HG03432 (cell line): ENCODE results near the gene CDS1.
A peak's percentile ranks its signal among the peaks of the same experiment; 100 is the strongest.
"Not testable (repeated sequence)": the region's sequence is repeated elsewhere in the genome, so short reads cannot be mapped to it uniquely, and the experiment has no call there.

Experiments
- ATAC-seq: cut with Tn5 transposase; IDR thresholded peaks from one replicate; pipeline ENCODE4 v1.9.1; 2021; ENCODE audit warnings: mild to moderate bottlenecking, moderate library complexity; ENCODE audit not compliant: unreplicated experiment

Gene CDS1

DNA sequence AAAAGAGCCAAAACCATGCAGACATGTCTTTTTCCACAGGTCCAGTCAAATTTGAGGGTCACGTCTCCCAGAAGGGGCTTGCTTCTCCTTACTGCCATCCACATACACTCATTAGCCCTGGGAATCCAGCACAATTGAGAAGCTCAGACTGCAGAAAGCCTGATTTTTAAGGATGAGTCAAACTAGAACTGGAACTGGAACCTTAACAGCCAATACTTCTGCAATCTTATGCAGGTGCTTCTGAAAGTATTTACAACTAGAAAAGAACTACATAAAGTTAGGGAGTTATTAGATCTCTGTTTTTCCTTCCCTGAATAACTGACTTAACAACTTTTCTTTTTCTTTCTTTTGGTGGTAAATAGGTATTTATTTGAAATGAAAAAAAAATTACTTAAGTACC is 86.3 kb downstream of the CDS1 start:
- no peak for ATAC-seq

DNA sequence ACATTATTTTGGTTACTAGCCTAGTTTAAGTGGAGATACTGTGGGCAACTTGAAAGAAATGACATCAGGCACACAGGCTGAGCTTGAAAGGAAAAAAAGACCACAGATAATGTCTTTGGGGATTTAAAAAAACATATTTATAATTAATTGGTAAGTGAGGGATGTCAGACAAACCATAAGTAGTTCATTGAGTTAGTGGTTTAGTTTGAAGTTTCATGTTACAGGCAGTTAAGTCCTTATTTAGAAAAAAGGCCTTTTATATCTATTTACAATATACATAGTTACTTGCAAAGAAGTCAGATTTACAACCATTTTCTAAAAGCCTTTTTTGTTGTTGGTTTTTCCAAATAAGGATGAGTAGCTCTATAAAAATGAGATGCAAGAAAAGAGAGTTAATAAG is 89.2 kb downstream of the CDS1 start:
- ATAC-seq, result no peak

DNA sequence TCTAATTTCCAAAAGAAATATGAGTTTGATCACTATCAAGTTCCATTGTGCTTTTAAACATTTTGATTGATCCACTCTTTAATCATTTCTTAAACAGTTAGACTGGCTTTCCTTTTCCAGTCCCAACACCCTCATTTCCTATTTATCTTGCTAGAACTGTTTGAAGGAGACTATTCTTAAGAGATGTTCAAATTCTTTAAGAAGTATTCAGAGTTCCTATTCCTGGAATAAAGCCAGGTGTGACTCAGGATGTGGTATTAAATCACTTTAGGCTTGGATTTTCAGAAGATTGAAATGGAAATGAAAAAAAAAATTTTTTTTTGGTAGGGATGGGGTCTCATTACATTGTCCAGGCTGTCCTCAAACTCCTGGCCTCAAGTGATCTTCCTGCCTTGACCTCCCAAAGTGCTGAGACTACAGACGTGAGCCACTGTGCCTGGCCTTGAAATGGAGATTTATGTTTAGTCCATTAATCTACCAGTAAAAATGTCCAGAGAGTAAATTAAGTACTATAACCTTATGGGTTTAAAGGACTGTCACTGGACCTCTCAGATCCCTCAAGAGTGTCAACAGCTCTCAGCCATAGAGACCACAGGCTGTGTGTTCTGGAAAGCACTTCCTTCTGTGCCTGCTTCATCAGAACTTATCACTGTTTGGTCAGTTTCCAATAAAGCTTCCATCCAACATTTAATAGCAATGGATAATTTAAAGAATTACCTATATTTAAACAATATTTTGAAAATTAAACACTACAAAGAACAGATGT is 90.7 kb downstream of the CDS1 start:
- ATAC-seq, result no peak

DNA sequence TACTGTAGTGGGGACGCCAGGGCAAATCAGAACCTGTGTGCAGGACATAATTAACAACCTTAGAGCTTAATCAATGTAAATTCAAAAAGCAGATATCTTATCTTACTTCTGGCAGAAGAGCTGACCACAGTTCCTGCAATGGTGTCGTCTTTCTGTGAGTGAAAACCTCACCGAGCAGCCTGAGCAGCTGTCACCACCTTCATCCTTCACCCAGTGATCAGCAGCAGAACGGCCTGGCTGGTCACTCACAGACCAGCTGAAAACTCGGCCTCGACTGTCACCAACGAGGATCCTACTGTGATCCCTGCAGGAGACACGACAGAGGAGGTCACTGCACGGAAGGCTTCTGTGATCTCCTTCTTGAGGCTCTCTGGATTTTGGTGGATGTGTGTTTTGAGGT is 94.2 kb downstream of the CDS1 start:
- ATAC-seq, result no peak

DNA sequence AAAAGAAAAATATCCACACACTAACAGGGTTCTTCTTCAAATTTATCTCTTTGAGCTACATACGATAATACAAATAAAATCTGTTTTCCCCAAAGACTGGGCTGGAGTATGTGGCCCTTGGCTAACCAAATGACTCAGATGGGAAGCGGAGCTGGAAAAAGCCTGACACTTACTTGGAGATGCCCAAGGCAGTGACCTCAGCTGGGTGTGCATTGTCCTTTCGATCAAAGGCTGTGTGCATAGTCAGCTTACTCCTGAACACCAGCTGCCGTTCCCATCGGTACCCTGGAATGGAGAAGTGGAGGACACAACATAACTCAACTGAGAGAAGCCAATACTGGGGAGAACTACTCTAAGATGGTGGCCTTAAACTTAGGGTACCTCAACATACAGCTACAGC is 95.1 kb downstream of the CDS1 start:
- ATAC-seq, result no peak

DNA sequence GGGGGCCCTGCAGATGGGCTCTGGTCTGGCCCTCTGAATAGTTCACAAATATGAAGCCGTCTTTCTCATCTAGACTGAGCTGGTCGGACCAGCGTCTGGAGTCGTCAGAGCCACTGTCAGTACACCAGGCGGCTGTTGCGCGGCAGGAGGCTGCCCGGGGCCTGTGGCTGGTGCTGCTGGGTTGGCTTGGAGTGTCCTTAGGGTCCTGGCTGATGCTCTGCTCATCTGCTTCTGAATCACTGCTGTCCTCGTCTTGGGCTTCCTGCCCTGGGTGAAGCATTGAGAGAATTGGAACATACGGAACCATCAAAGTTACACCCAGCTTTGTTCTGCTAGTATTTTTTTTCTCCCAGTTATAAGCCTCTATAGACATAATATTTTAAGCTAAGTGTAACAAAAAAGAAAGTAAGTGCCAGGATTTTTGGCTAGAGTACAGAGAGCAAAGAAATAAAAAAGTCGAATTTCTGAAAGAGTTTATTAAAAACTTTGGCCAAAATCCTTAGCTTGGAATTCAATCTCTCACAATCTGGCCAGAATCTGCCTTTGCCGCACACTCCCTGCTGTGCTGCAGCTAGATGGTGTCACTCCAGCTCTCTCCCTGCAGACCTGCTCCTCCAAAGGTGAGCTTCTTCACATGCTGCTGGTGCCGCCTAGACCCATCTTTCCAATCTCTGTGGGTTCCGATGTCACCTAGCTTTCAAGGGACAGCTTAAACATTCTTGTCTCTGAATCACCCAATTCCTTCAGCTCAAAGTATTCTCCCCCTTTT is 96.2 kb downstream of the CDS1 start:
- ATAC-seq, result no peak

DNA sequence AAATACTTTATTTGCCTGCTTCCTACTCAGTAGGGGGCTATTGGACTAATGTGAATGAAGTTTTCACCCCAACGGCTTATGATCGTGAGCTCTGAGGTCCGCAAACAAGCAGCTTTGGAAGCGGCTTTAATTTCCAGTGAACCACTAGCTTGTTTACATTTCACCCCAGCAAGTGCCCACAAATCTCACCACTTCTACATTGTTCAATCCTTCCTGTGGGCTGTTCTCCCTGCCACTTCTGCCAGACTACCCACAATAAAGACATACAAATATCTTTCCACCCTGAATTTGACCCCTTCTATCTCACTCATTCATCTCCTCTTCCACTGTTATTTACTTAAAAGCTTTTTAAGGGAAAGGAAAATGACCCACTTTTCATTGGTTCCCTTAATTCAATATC is 98.0 kb downstream of the CDS1 start:
- ATAC-seq, result no peak

DNA sequence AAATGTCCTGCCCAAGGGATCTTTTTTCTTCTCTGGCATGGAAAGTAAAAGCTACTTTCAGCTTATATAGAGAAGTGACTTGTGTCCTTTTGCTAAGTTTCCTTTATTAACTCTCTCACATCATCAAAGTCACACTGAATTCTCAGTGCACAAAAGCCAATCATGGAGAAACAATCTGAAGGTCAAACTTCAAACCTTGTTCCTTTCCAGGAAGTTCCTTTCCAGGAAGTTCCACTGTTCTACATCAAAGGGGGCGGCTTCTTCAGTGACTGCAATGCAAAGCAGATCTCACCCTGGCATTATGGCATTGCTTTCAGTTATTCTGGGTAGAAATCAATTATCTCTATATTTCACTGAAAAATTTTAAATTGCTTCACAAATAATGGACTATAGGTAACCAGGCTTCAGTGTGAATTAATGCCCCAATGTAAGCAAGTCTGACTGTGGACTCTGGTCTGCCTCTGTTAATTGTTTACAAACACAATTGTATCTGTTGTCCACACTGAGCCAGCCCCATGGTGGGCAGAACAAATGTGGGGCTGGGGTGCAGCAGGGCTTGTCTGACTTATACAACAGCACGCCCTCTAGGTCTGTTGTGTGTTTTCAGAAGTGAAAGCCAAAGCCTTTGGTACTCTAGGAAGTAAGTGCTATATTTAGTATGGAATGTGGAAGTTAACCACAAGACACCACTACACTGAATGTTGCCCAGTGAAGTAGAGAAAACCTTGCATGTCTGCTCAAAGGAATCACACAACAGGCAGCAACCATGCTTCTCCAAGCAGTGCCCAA is 98.8 kb downstream of the CDS1 start:
- no peak for ATAC-seq

DNA sequence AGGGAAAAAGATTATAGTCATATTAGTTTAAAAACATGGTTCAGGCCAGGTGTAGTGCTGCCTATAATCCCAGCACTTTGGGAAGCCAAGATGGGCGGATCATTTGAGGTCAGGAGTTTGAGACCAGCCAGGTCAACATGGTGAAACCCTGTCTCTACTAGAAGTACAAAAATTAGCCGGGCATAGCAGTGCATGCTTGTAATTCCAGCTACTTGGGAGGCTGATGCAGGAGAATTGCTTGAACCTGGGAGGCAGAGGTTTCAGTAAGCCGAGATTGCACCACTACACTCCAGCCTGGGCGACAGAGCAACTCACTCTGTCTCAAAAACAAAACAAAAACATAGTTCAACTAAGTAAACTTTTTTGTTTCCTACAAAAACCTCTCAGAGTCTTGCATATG is 99.7 kb downstream of the CDS1 start:
- ATAC-seq, result not testable (repeated sequence)

DNA sequence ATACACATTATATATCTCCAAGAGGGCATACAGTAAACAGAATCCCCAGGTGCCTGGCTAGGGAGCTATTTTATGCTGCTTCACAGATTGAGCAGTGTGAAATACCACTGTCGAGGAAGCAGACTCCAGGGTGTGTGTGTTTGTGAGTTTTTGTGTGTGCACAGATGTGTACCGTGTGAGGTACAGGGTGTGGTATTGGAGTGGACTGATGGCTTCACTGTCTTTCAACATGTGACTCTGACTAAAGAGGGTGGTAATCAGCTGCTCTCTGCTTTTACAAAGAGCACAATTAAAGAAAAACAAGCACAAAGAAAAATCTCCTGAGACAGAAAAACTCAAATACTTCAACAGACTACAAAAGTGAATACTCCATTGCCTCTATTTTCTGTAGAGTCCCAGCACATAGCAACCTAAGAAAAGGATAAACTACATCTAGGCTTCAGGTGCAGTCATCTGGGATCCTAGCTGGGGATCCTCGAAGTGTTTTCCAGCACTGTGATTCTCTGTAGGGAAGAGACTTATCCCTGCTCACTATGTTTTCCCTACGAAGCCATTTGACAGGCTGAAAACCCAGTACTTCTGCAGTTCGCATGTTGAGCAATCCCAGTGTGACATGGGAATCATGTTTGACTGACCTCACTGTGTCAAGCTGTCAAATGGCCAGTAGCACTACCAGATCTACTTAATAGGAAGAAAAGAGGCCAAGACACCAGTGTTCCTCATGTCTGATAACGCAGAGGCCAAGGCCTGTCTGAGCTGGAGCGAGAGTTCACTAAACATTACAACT is 100.3 kb downstream of the CDS1 start:
- no peak for ATAC-seq

DNA sequence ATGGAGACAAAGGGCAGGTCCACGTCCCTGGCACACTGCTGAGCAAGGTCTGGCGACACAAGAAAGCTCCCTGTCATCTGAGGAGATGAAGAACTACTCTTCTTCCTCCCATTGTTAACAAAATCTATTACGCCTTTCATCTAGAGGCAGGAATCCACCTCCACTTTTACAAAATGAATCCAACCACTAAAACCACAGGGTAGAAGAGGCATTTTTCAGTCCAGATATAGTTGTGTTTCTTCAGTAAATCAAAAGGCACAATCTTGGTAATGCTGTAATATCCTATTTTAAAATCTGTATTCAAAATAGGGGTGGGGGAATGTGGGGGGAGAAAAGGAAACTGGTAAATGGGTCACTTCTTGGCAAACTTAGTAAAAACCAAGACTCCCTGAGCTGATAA is 101.4 kb downstream of the CDS1 start:
- ATAC-seq, result no peak

DNA sequence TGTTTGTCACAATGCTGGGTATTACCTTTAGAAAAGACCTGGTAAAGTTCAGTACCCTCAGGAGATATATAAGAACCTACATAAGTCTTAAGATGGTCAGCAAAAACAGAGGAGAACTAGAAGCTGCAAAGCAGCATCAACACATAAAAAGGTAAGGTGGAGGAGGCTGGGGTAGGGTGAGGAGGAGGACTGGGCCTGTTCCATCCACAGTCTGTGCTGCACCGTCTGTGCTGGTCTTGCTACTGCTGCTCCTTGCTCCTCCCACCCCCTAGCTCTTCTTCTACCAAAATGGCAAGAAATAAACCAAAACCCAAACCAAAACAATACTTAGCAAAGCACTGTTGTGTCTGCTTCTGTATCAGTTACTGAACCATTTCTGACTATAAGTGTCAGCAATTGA is 102.2 kb downstream of the CDS1 start:
- ATAC-seq, result no peak

DNA sequence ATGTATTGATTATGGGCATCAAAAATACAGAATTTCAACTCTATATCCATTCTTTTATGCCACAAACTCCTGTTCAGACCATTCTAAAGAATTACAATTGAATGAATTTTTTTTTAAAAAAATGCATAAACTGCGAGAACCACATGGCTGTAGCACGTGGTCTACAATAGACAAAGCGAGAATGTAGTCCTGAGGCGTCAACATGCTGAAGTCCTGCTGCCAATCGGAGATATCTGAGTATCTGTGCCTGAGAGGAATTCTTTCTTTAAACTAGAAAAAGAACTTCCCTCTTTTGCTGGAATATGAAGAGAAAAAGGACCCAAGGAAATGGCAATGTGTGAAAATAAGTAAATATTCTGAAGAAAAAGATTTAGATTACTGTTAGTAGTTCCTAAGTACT is 105.7 kb downstream of the CDS1 start:
- ATAC-seq, result no peak

DNA sequence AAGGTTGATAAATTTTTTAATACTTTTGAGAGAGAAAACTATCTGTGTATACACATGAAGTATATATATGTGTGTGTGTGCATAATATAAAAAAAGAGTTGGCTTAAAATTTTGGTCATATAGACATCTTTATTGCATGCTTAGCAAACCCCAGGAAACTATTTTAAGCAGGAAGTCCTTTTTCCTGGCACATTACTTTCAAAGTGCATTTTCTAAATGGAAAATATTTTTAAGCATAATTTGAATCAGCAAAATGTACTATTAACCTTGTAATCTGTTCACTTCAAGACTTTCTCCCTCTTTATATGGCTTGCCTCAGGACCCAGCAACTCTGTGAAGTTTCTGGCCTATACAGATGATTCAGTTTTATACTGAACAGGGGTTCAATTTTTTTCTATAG is 106.3 kb downstream of the CDS1 start:
- no peak for ATAC-seq

DNA sequence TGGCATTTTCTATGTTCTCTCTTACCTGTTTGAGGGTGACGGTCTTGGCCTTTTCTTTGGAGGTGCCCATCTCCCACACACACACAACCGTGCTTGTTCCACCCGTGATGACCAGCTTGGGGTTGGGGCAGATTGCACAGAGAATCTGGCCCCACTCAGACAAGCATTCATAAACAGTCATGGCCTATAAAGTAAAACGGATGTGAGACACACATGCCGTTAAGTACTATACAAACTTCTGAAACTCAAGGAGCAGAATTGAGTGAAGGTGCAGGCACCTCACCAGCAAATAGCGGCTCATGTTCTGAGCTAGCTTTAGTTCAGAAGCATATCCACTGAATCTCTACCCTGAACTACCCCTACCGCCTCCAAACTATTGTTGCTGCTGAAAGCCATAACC is 107.6 kb downstream of the CDS1 start:
- ATAC-seq, result peak; percentile 23

DNA sequence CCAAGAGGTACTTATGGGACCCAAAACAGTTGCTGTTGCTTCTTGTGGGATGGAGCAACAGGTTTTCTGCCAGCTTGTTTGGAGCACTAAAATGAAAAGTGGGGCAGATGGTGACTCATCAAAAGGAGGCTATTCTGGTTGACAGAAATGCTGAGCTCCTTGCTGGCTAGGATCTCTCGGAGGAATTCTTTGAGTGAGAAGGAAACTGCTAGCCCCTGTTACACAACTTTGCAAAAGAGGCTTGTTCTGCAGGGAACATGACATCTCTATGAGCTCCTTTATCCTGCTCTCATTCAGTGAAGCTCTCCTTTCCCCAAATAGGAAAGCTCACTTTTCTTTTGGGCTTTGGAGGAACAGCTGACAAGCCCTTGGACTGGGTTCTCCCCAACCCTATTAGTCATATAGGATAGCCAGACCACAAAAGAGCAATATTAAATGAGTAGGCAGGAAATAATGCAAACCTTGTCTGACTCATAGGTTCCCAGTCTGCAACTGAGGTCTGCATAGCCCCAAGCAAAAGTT is 108.3 kb downstream of the CDS1 start:
- peak; percentile 41 for ATAC-seq

DNA sequence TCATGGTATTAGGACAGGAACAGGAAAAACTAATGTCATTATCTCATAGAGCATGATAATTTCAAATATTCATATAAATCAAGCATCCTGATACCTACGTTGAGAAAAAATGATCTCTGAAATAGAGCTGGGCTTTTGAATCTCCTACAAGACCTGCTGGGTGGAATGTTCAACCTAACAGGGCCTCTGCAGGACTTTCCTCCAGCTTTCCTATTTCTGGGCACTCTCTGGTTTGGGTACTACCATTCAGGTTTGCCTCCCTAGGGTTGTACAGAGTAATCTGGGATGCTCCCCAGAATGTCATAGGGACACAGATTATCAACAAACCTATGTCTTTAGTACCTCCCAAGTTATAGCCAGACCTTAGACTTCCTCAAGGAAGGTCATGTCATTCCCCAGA is 108.9 kb downstream of the CDS1 start:
- no peak for ATAC-seq

DNA sequence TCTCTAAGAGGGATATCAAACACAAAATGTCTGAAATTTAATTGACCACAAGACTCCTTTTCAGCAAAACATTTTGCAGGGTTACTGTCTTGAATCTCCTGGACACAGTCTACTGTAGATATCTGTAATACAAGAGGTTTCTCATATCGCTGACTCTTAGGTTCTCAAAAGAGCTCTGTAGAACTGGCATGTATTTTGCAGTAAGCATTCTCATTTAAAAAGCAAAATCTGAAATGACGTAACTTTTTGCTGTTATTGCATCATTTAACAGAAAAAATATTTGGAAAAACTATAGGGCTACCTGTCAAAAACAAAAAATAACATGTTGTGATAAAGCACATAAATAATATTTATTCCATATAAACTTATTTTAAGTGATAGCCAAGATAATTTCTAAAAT is 114.2 kb downstream of the CDS1 start:
- ATAC-seq, result no peak

DNA sequence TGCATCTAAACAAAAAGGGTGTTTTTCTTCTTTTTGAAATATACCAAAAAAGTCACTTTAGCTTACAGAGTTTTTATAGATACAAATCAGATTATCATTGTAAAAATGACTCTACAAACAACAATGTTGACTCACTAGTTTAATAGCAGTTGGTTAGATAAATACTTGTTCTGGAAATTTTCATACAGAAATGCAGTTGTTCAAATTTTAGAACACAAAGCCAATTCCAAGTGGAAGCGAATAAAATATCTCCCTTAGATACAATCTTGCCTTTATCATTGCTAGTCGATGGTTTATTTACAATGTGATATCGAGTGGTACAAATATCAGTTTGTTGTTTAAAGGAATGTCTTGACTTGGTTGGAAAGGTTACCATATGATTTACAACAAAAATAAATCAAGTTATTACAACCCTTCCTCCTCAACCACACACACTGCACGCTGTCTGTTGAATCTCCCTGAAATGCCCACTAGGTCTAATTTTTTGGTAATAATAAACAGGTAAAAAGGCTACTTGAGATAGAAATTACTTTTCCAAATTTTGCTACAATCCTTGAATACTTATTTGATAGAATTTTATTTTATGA is 114.8 kb downstream of the CDS1 start:
- ATAC-seq, result no peak

DNA sequence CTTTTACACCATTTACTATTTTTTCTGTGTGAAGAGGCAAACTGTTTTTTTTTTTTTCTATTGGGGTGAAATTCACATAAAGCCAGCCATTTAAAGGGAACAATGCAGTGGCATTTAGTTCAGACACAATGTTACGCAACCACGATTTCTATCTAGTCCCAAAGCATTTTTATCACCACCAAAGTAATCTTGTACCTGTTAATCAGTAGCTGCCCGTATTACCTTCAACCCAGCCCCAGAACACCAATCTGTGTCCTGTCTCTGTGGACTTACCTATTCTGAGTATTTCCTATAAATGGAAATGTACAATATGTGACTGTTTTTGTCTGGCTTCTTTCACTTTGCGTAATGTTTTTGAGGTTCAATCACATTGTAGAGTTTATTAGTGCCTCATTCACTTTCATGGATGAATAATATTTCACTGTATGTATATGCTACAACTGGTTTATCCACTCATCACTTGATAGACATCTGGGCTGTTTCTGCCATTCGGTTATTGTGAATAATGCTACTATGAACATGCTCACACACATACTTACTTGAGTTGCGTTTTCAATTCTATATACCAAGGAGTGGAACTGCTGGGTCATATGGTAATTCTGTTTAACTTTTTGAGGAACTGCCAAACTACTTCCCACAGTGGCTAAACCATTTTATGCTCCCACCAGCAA is 116.2 kb downstream of the CDS1 start:
- ATAC-seq, result no peak
